ENCODE results near the gene UBN2.

DNA sequence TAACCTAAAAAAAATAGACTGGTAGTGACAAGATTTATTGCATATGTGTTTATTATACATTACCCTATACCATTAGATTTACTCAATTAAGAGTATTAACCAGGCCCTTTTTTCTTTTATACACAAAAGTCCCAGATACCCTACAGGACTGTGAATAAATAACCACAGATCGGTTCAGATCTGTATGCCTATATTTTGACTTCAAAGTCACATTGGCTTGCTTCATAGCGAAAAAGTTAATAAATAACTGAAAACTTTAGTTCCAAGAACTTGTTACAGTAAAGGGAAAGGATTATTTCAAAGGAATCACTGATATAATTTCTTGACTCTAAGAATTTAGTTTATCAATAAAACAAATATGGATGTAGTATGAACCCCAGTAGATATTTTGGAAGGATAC lies 68.3 kb downstream of the UBN2 start:
- TF ChIP-seq EZH2 (IDR thresholded peaks at IDR 0.05) (no peak), POLR2AphosphoS5 (IDR thresholded peaks at IDR 0.05; ENCODE audit: borderline replicate concordance, low read depth, low read length) (no peak)

All from SK-N-MC (cell line).